NOMO-1 treated with DMSO at 0.1 percent for 48 hours (cell line): Measurements from ENCODE around the gene RNF223.
A peak's percentile ranks its signal among the peaks of the same experiment; 100 is the strongest.
"Not testable (repeated sequence)": the region's sequence is repeated elsewhere in the genome, so short reads cannot be mapped to it uniquely, and the experiment has no call there.

Experiments
- DNase-seq: peaks from one replicate; lab custom pipeline; 2025; ENCODE audit not compliant: unreplicated experiment; lab: John Stamatoyannopoulos, UW

Gene RNF223

DNA sequence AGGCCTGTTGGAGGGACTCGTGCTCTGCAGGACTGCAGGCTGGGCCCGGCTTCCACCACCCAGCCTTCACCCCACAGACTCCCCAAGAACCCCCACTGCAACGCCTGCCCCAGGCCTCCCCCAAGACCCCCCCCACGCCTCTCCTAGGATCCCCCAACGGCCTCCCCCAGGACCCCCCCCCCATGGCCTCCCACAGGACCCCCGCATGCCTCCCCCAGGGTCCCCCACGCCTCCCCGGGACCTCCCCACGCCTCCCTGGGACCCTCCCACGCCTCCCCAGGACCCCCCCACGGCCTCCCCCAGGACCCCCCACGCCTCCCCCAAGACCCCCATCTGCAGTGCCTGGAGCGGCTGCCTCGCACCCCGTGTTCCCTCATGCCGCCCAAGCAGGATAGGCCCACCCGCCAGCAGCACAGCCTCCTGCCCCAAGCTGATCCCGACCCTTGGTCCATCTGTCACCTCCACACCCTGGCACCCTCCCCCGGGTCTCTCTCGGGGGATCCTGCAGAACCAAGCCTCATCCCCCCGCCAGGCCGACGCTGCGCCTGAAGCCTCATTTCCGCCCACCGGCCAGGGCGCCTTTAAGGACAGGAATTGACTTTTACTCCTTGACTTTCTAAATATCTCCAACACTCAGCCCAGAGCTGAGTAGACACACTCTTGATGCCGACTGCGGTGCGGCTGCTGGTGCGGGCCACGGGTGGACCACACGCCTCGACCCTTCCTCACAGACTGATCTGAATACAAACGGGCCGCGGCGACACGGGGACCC, 14.1 kb upstream of the RNF223 start:
- no peak for DNase-seq

- no peak for DNase-seq
Measured at GRCh38 chr1:1087351-1088028, 13.4 kb upstream of the RNF223 start.

GRCh38 chr1:1086911-1087341, 12.8 kb upstream of the RNF223 start:
- DNase-seq: no peak

- no peak for DNase-seq
Measured at GRCh38 chr1:1085911-1086841, 12.1 kb upstream of the RNF223 start.

DNA sequence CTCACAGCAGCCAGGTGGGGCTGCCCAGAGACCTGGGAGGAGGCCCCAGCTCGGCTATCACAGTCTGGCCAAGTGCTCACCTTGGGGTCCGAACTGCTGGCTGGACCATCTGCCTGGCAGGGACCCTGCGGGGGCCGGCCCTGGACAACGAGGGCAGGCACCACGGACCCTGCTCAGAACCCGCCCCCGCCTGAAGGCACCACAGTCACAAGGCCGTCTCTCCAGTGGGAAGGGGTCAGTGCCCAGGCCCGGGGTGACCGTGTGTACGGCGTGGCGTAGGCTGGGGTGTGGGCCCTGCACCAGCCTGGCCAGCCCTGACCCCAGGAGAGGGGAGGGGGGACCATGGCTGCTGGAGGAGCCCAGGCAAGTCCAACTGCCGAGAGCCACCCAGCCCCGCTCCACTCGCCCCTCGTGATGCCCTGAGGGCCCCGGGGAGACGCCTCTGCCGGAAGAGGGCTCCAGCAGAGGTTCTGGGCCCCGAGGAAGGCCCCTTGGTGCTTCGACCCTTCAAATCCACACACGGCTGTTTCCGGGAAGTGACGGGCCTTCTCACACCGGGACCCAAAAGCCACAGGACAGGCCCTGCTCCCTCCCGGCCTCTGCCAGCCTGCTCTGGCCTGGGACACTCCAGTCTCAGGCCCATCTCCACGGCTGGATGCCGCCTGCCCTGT, 11.2 kb upstream of the RNF223 start:
- no peak for DNase-seq

DNA sequence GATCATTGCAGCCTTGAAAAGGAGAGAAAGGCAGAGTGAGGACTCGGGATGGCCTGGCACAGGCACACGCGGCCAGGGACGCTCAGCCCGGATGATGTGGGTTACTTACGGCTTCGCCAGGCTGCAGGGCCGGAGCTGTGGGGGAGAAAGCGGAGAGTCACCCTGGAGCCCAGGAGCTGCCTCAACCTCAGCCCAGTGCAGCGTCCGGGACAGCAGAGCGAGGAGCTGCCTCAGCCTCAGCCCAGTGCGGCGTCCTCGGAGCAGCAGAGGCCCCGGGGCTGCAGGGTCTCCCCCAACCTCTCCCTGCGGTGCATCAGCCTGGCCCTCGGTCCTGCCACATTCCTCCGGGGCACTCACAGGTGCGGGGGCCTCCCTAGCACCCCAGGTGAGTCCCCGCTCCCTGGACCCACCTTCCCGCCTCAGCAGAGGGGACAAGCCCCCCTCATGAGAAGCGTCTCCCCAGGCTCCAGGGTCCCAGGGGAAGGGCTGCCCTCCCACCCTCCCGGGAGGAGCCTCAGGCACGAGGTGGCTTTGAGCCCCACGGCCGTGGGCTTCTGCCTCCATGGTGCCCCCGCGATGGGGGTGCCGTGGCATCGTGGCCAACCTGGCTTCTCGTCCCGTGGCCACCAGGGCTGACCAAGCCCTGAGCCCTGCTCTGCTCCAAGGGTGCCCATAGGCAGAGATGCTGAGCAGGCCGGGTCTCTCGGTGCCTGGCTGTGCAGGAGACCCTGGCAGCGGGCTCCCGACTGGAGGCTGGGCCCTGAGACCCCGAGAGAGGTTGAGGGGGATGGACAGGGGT, 10.5 kb upstream of the RNF223 start:
- DNase-seq: no peak

GRCh38 chr1:1083416-1084371, 9.6 kb upstream of the RNF223 start:
- no peak for DNase-seq

DNA sequence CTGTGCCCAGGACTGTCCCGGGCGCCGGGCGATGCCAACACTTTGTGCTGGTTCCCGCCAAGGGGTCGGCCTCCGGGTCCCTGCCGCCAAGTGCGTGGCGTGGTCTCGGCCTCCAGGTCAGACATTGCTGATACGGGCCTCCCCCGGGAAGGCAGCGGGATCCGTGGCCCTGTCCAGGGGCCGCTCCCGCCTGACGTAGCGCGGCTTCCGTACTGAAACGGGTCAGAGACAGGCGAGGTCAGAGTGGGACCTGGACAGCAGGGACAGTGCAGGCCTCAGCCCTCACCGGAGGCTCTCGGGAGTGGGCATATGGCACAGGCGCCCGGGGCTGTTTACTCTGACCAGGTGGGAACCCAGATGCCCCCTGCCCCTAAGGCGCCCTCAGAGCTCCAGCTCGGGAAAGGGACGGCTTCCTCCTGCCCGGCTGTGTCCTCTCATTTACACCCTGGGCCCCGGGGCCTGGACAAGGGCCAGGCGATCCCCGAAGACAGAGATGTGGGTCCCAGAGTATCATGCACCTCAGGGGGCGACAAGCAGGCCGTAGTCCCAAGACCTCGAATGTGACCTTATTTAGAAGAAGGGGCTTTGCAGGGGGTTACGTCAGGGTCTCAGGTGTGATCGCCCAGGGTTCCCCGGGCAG, 8.8 kb upstream of the RNF223 start:
- DNase-seq: no peak

- no peak for DNase-seq
Measured at GRCh38 chr1:1082239-1082775, 8.2 kb upstream of the RNF223 start.

DNA sequence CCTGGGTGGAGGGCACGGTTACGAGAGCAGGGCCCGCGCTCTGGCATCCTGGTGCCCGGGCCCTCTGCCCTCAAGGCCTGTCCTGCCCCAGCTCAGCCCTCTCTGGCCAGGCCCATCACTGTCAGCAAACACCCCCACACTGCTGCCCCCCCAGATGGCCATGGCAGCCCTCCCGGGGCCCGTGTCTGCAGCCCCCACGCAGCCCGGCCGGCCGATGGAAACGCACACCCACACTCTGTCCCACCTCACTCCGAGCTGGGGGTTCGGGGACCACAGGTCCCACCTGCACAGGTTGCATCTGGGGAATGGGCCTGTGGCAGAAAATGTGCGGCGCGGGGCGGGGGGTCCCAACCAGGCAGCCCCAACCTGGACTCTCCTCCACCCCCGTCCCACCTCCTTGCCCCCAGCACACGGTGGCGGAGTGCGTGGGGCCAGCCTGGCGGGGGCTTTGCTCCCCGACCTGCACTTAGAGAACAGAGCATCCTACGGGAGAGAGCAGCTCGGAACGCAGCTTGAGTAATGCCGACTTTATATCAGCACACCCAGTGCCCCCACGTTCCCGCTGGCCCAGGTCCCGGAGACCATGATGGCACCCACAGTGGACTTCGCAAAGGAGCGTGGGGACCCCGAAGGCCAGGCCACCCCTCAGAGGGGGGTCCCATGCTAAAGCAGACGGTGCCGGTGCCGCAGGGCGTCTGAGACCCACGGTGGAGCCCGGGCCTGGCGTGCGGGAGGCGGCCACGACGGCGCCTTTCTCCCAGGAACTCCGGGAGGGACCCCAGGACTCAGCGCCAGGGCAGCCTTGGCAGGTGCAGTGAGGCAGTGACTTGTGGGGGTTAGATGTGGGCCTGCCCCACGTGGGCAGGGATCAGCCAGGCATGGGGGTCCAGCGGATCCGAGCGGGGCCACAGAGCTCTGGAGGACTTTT, 7.5 kb upstream of the RNF223 start:
- no peak for DNase-seq

DNA sequence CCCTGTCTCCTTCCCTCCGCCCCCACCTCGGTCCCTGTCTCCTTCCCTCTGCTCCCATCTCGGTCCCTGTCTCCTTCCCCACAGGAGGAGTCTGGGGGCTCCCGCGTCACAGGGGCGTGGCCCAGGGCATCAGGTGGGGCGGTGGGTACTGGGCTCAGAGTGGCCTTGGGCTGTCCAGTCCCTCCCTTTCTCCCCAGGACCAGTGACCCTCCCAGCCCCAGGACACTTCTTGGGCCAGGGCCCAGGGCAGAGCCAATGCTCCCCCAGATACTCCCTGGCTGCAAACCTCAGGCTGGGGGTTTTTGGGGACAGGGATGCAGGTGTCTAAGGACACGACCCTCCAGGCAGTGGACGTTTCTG, 6.8 kb upstream of the RNF223 start:
- no peak for DNase-seq

DNA sequence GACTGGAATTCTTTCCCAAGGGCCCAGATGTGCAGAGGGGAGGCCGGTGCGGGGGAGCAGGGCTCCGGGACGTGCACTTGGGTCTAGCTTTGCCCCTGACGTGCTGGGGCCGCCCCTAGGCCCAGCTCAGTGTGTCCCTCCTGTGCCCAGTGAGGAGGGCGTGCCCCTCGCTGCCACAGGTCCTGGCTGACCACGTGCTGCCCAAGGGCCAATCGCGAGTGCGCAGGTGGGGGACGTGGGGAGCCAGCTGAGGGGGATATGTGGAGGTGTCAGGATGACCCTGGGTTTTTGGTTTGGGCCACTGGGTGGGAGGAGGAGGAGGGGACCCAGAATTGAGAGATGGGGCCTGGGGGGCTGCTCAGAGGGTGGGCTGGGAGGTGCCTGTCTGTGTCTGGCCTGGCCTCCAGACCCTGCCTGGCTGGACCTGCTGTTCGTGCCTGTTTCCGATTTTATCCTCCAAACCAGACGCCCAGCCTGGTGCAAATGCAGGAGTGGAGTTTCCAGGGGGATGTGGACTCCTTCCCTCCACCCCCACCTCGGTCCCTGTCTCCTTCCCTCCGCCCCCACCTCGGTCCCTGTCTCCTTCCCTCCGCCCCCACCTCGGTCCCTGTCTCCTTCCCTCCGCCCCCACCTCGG, 6.1 kb upstream of the RNF223 start:
- peak; percentile 21 for DNase-seq

DNA sequence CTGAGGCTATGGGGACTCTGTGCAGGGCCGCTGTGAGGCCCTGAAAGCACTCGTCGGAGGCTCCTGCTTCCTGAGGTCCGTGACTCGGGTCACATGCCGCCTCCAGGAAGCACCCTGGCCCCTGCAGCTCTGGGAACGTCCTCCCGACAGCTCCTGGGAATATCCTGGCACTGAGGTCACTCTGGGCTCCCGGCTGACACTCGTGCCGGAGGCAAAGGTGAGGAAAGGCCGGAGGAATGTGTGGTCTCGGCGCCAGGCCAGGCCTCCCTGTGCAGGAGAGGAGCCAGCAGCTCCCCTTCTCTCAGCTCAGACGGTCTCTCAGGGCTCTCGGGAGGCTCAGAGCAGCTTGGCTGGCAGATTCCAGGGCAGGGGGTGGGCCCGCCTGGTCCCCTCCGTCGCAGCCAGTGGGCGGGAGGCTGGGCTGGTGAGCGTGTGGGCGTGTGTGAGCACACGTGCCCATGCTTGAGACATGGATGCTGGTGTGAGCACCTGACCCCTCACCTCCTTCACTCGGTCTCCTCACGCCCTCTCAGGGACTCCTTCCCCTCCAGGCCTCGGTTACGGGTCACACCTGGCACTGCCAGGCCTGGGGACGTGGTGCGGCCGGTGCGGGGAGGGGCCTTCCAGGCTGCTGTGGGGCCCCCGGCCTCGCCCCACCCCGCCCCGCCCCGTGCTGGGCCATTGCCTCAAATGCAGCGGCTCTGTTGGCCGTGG, 5.5 kb upstream of the RNF223 start:
- DNase-seq: no peak

DNA sequence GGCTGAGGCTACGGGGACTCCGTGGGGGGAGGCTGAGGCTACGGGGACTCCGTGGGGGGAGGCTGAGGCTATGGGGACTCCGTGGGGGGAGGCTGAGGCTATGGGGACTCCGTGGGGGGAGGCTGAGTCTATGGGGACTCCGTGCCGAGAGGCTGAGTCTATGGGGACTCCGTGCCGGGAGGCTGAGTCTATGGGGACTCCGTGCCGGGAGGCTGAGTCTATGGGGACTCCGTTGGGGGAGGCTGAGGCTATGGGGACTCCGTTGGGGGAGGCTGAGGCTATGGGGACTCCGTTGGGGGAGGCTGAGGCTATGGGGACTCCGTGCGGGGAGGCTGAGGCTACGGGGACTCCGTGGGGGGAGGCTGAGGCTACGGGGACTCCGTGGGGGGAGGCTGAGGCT, 3.3 kb upstream of the RNF223 start:
- not testable (repeated sequence) for DNase-seq

DNA sequence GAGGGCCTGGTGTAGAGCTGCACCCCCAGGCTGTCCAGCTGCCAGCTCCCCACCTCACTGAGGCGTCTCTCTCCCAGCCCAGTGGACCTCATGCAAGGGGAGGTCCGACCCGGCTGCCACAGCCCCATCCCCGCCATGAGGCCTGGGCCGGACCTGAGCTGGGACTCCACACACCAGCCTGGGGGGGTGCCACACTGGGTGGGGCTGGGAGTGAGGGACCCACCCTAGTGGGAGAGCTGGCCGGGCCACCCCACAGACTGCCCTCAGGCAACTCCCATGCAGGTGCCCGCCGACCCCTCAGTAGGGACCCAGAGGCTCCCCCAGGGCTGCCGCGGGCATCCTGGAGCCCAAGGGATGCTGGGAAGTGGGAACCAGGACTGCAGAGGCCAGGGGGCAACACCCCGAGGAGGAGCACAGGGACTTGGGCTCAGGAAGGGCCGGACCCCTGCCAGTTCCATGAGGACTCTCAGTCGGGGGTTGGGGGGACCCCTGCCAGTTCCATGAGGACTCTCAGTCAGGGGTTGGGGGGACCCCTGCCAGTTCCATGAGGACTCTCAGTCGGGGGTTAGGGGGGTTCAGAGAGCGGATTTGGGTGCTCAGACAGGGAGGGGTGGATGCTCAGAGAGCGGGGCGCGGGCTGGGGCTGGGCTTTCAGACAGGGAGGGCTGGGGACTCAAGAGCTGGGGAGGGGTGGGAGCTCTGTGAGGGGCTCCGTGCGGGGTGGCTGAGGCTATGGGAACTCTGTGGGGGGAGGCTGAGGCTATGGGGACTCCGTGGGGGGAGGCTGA, 1.2 kb upstream of the RNF223 start:
- DNase-seq: no peak
